GM12878 (cell line): ENCODE measurements around the gene WFDC13. TPM values are rescaled to one million over a fixed set of nuclear protein-coding genes. Genes with fewer than 3 reads are reported as not detected.

Source experiments
- BMI1 ChIP-seq: fragments of 450-650 bp; IDR thresholded peaks from 2 replicates; pipeline ENCODE4 v1.6.1; 2016; ENCODE audit warnings: mild to moderate bottlenecking, moderate library complexity, borderline replicate concordance
- CBX3 ChIP-seq: fragments of 200-600 bp; sonication (generic); IDR thresholded peaks from 2 replicates; pipeline ENCODE4 v1.6.1; 2016; ENCODE audit warnings: low read depth, borderline replicate concordance
- CHD1 ChIP-seq: IDR thresholded peaks from 2 replicates; pipeline ENCODE4 v1.6.1; 2012; ENCODE audit warnings: low read depth, low read length, improper control_type of control experiment
- CHD4 ChIP-seq: fragments of 200-600 bp; sonication (generic); IDR thresholded peaks from 2 replicates; pipeline ENCODE4 v1.6.1; 2016; ENCODE audit warnings: mild to moderate bottlenecking
- CREB1 ChIP-seq: IDR thresholded peaks from 2 replicates; pipeline ENCODE4 v1.6.1; 2012; ENCODE audit warnings: low read depth, mild to moderate bottlenecking, inconsistent platforms
- GABPA ChIP-seq: IDR thresholded peaks from 2 replicates; pipeline ENCODE4 v1.6.1; 2014; ENCODE audit warnings: antibody characterized with exemption, low read depth, mild to moderate bottlenecking, inconsistent platforms
- GATAD2B ChIP-seq: fragments of 450-650 bp; conservative IDR thresholded peaks from 2 replicates; pipeline ENCODE4 v1.6.1; 2017; ENCODE audit warnings: low read depth, mild to moderate bottlenecking, moderate library complexity
- IRF4 ChIP-seq: IDR thresholded peaks from 2 replicates; pipeline ENCODE4 v1.6.1; 2011; ENCODE audit warnings: low read depth, low read length
- LARP7 ChIP-seq: fragments of 450-650 bp; IDR thresholded peaks from 2 replicates; pipeline ENCODE4 v1.6.1; 2017; ENCODE audit warnings: mild to moderate bottlenecking
- MYB ChIP-seq: fragments of 150-350 bp; IDR thresholded peaks from 2 replicates; pipeline ENCODE4 v1.6.1; 2014; ENCODE audit warnings: mild to moderate bottlenecking, low read depth, low read length, borderline replicate concordance
- MYC ChIP-seq: IDR thresholded peaks from 2 replicates; pipeline ENCODE4 v1.6.1; 2011; ENCODE audit warnings: mild to moderate bottlenecking, low read length, moderate library complexity, inconsistent platforms; ENCODE audit not compliant: insufficient read depth, insufficient replicate concordance, insufficient read length, severe bottlenecking
- NFIC ChIP-seq: IDR thresholded peaks from 2 replicates; pipeline ENCODE4 v1.6.1; 2012; ENCODE audit warnings: low read depth, mild to moderate bottlenecking, inconsistent platforms, low read length, moderate library complexity
- PAX5 ChIP-seq: IDR thresholded peaks from 2 replicates; pipeline ENCODE4 v1.6.1; 2011; ENCODE audit warnings: low read depth, low read length, borderline replicate concordance
- PAX8 ChIP-seq: fragments of 450-650 bp; IDR thresholded peaks from 2 replicates; pipeline ENCODE4 v1.6.1; 2017; ENCODE audit warnings: mild to moderate bottlenecking, moderate library complexity
- RAD21 ChIP-seq: IDR thresholded peaks from 2 replicates; pipeline ENCODE4 v1.6.1; 2011; ENCODE audit warnings: mild to moderate bottlenecking, low read depth, low read length, moderate library complexity; ENCODE audit not compliant: insufficient read depth
- RUNX3 ChIP-seq: IDR thresholded peaks from 2 replicates; pipeline ENCODE4 v1.6.1; 2012; ENCODE audit warnings: low read length, inconsistent platforms
- SPI1 ChIP-seq: IDR thresholded peaks from 2 replicates; pipeline ENCODE4 v1.6.1; 2011; ENCODE audit warnings: low read depth, mild to moderate bottlenecking, low read length, moderate library complexity, borderline replicate concordance; ENCODE audit not compliant: insufficient read depth
- SREBF2 ChIP-seq: IDR thresholded peaks from 2 replicates; pipeline ENCODE4 v1.6.1; 2012; ENCODE audit warnings: mild to moderate bottlenecking, low read length
- SUPT20H ChIP-seq: IDR thresholded peaks from 2 replicates; pipeline ENCODE4 v1.6.1; 2011; ENCODE audit warnings: low read depth, mild to moderate bottlenecking, low read length, moderate library complexity, borderline replicate concordance; ENCODE audit not compliant: control insufficient read depth
- YY1 ChIP-seq: IDR thresholded peaks from 2 replicates; pipeline ENCODE4 v1.6.1; 2011; ENCODE audit warnings: low read depth, mild to moderate bottlenecking, low read length
- ZBED1 ChIP-seq: IDR thresholded peaks from 2 replicates; pipeline ENCODE4 v1.6.1; 2016; ENCODE audit warnings: borderline replicate concordance
- ZNF384 ChIP-seq: IDR thresholded peaks from 2 replicates; pipeline ENCODE4 v1.6.1; 2012; ENCODE audit warnings: low read depth, mild to moderate bottlenecking, low read length, improper control_type of control experiment, borderline replicate concordance
- ZSCAN29 ChIP-seq: fragments of 450-650 bp; IDR thresholded peaks from 2 replicates; pipeline ENCODE4 v1.6.1; 2017; ENCODE audit warnings: mild to moderate bottlenecking, moderate library complexity
- polyA plus RNA-seq, 11 experiments: library from polyadenylated mRNA; depleted of rRNA in 4 of 11; unstranded in 6 of 11; stranded (reverse) in 5 of 11; fragments of >200 nt; fragmentation: Nextera tagmentation in 4 of 11; fragmentation: Illumina TruSeq in 1 of 11; extraction: Ambion mirVana in 4 of 11; extraction: Trizol in 1 of 11; gene quantifications; 1 replicate in 1 of 11; 2 replicates in 10 of 11; pipeline versions ENCODE4 v1.2.1 to v1.2.3, GENCODE V29; 2011 to 2016; ENCODE audit warnings: inconsistent platforms in 2 of 11, missing spikeins in 2 of 11, low read depth in 1 of 11
- total RNA-seq, 4 experiments: library from RNA; depleted of rRNA in 3 of 4; stranded (reverse); fragments of >200 nt in 3 of 4; fragmentation: Illumina TruSeq in 1 of 4; extraction: Trizol in 1 of 4; gene quantifications; 2 replicates each; pipeline versions ENCODE4 v1.2.1 to v1.2.3, GENCODE V29; 2013 to 2021
- TF ChIP-seq, protein P1 (sequence below): IDR thresholded peaks from 2 replicates; pipeline ENCODE4 v1.6.1; 2012; ENCODE audit warnings: low read length, inconsistent platforms
- TF ChIP-seq, protein P2 (sequence below): fragments of 450-650 bp; IDR thresholded peaks from 2 replicates; pipeline ENCODE4 v1.6.1; 2017; ENCODE audit warnings: mild to moderate bottlenecking, moderate library complexity
- TF ChIP-seq, protein P3 (sequence below): fragments of 150-350 bp; IDR thresholded peaks from 2 replicates; pipeline ENCODE4 v1.6.1; 2016; ENCODE audit warnings: low read depth, low read length

Gene WFDC13
- total and polyA plus RNA-seq, 10 of the 15 experiments (the other 5 are each of a cell fraction or from before 2014, with no cell fraction given) = not detected

DNA sequence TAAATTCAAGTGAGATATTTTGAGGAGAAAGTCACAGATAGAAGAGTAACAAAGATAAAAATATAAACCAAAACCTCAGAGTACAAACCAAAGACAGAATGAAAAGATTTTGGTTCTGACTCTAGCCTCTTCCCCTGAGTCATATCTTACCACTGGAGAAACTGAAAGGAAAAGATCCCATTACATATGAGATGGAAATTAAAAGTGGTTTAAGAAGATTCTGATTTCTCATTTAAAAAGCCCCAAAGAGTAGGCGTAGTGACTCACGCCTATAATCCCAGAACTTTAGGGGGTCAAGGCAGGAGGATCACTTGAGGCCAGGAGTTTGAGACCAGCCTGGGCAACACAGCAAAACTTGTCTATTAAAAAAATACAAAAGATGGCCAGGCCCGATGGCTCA lies 50.9 kb downstream of the WFDC13 start (continued):
- no peak for TF ChIP-seq RAD21
- TF ChIP-seq PAX8 = no peak
- TF ChIP-seq NFIC = 0 out of 2 replicates have a peak, but pooled peaks have one; percentile 28
- TF ChIP-seq MYC = no peak
- TF ChIP-seq CBX3 = no peak
- peak; percentile 62; the same call in 1 of the 2 replicates for TF ChIP-seq RUNX3
- TF ChIP-seq, protein P1, sequence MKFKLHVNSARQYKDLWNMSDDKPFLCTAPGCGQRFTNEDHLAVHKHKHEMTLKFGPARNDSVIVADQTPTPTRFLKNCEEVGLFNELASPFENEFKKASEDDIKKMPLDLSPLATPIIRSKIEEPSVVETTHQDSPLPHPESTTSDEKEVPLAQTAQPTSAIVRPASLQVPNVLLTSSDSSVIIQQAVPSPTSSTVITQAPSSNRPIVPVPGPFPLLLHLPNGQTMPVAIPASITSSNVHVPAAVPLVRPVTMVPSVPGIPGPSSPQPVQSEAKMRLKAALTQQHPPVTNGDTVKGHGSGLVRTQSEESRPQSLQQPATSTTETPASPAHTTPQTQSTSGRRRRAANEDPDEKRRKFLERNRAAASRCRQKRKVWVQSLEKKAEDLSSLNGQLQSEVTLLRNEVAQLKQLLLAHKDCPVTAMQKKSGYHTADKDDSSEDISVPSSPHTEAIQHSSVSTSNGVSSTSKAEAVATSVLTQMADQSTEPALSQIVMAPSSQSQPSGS = 0 out of 2 replicates have a peak, but pooled peaks have one; percentile 30
- TF ChIP-seq ZBED1 = no peak
- TF ChIP-seq, protein P2, sequence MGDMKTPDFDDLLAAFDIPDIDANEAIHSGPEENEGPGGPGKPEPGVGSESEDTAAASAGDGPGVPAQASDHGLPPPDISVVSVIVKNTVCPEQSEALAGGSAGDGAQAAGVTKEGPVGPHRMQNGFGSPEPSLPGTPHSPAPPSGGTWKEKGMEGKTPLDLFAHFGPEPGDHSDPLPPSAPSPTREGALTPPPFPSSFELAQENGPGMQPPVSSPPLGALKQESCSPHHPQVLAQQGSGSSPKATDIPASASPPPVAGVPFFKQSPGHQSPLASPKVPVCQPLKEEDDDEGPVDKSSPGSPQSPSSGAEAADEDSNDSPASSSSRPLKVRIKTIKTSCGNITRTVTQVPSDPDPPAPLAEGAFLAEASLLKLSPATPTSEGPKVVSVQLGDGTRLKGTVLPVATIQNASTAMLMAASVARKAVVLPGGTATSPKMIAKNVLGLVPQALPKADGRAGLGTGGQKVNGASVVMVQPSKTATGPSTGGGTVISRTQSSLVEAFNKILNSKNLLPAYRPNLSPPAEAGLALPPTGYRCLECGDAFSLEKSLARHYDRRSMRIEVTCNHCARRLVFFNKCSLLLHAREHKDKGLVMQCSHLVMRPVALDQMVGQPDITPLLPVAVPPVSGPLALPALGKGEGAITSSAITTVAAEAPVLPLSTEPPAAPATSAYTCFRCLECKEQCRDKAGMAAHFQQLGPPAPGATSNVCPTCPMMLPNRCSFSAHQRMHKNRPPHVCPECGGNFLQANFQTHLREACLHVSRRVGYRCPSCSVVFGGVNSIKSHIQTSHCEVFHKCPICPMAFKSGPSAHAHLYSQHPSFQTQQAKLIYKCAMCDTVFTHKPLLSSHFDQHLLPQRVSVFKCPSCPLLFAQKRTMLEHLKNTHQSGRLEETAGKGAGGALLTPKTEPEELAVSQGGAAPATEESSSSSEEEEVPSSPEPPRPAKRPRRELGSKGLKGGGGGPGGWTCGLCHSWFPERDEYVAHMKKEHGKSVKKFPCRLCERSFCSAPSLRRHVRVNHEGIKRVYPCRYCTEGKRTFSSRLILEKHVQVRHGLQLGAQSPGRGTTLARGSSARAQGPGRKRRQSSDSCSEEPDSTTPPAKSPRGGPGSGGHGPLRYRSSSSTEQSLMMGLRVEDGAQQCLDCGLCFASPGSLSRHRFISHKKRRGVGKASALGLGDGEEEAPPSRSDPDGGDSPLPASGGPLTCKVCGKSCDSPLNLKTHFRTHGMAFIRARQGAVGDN = no peak
- no peak for TF ChIP-seq SREBF2
- TF ChIP-seq YY1 = no peak
- 0 out of 2 replicates have a peak, but pooled peaks have one; percentile 10 for TF ChIP-seq IRF4
- no peak for TF ChIP-seq ZNF384
- no peak for TF ChIP-seq CREB1
- no peak for TF ChIP-seq GABPA
- no peak for TF ChIP-seq BMI1
- TF ChIP-seq MYB = no peak
- no peak for TF ChIP-seq GATAD2B
- no peak for TF ChIP-seq CHD1
- TF ChIP-seq PAX5 = no peak
- TF ChIP-seq ZSCAN29 = no peak
- no peak for TF ChIP-seq CHD4
- TF ChIP-seq, protein P3, sequence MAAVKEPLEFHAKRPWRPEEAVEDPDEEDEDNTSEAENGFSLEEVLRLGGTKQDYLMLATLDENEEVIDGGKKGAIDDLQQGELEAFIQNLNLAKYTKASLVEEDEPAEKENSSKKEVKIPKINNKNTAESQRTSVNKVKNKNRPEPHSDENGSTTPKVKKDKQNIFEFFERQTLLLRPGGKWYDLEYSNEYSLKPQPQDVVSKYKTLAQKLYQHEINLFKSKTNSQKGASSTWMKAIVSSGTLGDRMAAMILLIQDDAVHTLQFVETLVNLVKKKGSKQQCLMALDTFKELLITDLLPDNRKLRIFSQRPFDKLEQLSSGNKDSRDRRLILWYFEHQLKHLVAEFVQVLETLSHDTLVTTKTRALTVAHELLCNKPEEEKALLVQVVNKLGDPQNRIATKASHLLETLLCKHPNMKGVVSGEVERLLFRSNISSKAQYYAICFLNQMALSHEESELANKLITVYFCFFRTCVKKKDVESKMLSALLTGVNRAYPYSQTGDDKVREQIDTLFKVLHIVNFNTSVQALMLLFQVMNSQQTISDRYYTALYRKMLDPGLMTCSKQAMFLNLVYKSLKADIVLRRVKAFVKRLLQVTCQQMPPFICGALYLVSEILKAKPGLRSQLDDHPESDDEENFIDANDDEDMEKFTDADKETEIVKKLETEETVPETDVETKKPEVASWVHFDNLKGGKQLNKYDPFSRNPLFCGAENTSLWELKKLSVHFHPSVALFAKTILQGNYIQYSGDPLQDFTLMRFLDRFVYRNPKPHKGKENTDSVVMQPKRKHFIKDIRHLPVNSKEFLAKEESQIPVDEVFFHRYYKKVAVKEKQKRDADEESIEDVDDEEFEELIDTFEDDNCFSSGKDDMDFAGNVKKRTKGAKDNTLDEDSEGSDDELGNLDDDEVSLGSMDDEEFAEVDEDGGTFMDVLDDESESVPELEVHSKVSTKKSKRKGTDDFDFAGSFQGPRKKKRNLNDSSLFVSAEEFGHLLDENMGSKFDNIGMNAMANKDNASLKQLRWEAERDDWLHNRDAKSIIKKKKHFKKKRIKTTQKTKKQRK = no peak
- no peak for TF ChIP-seq SUPT20H
- TF ChIP-seq LARP7 = no peak
- no peak for TF ChIP-seq SPI1
